IMR-90 (cell line): ENCODE data around the gene OR52W1. TPM values are rescaled to one million over a fixed set of nuclear protein-coding genes. Genes with fewer than 3 reads are reported as not detected.

Source experiments
- ATAC-seq: fragments of 200-7000 bp; cut with Tn5 transposase; 2 replicates; pipeline ENCODE4 v1.9.1; 2020; ENCODE audit warnings: low read depth, mild to moderate bottlenecking, moderate library complexity
- BruUV-seq: library from RNA; stranded (reverse); fragments of 400-500 nt; replicated peaks from 2 replicates; lab custom pipeline; 2021; lab: Mats Ljungman, UMichigan
- CTCF ChIA-PET: fragments of 300-600 bp; formaldehyde crosslinking; extraction: SDS; loops from one replicate; lab custom pipeline; 2021; ENCODE audit warnings: antibody characterized with exemption; lab: Yijun Ruan, JAX
- POLR2A ChIA-PET: fragments of 300-600 bp; sonication (Branson Sonifier 250); formaldehyde crosslinking; loops from one replicate; lab custom pipeline; 2022; ENCODE audit warnings: antibody characterized with exemption; ENCODE audit not compliant: unreplicated experiment; lab: Charles Lee
- DNase-seq: peaks from one replicate; pipeline ENCODE4 v3.0.0; 2013
- H2AFZ ChIP-seq: replicated peaks from 2 replicates; pipeline ENCODE3; 2013; ENCODE audit warnings: low read length, mild to moderate bottlenecking; ENCODE audit not compliant: poor library complexity
- H2AK5ac ChIP-seq: 2 replicates; pipeline ENCODE4 v1.6.1; 2013; ENCODE audit warnings: low read depth, low read length, inconsistent platforms
- H2AK9ac ChIP-seq: replicated peaks from 2 replicates; pipeline ENCODE3; 2013; ENCODE audit warnings: mild to moderate bottlenecking, low read depth, low read length, moderate library complexity; ENCODE audit not compliant: poor library complexity
- H2BK120ac ChIP-seq: 2 replicates; pipeline ENCODE4 v1.6.1; 2013; ENCODE audit warnings: low read depth, low read length, inconsistent platforms
- H2BK15ac ChIP-seq: 3 replicates; pipeline ENCODE4 v1.6.1; 2013; ENCODE audit warnings: low read depth, low read length, inconsistent platforms
- H2BK20ac ChIP-seq: 2 replicates; pipeline ENCODE4 v1.6.1; 2013; ENCODE audit warnings: low read depth, mild to moderate bottlenecking, inconsistent platforms, low read length, moderate library complexity
- H2BK5ac ChIP-seq: 2 replicates; pipeline ENCODE4 v1.6.1; 2013; ENCODE audit warnings: mild to moderate bottlenecking, low read depth, low read length, inconsistent platforms; ENCODE audit not compliant: poor library complexity, severe bottlenecking
- H3K14ac ChIP-seq: replicated peaks from 2 replicates; pipeline ENCODE4 v1.6.1; 2013; ENCODE audit warnings: low read depth, low read length, inconsistent platforms
- H3K18ac ChIP-seq: 2 replicates; pipeline ENCODE4 v1.6.1; 2013; ENCODE audit warnings: low read depth, low read length, control low read depth
- H3K23ac ChIP-seq: 2 replicates; pipeline ENCODE4 v1.6.1; 2013; ENCODE audit warnings: low read depth, low read length, inconsistent platforms
- H3K27ac ChIP-seq: 2 replicates; pipeline ENCODE4 v1.5.1; 2013; ENCODE audit warnings: mild to moderate bottlenecking, control low read depth, low read length; ENCODE audit not compliant: insufficient read depth
- H3K27me3 ChIP-seq: 2 replicates; pipeline ENCODE4 v1.6.1; 2013; ENCODE audit warnings: low read length; ENCODE audit not compliant: control insufficient read depth, insufficient read depth
- H3K36me3 ChIP-seq: 2 replicates; pipeline ENCODE4 v1.6.1; 2013; ENCODE audit warnings: low read length, mixed read lengths; ENCODE audit not compliant: control insufficient read depth, insufficient read depth
- H3K4ac ChIP-seq: 2 replicates; pipeline ENCODE4 v1.6.1; 2013; ENCODE audit warnings: low read depth, low read length, inconsistent platforms
- H3K4me1 ChIP-seq: 2 replicates; pipeline ENCODE4 v1.6.1; 2013; ENCODE audit warnings: low read length, mixed read lengths; ENCODE audit not compliant: control insufficient read depth, insufficient read depth
- H3K4me2 ChIP-seq: 2 replicates; pipeline ENCODE4 v1.6.1; 2013; ENCODE audit warnings: low read depth, mild to moderate bottlenecking, control low read depth, low read length, moderate library complexity
- H3K4me3 ChIP-seq: 2 replicates; pipeline ENCODE4 v1.5.1; 2013; ENCODE audit warnings: low read depth, mild to moderate bottlenecking, control low read depth, low read length, moderate library complexity; ENCODE audit not compliant: insufficient read depth
- H3K56ac ChIP-seq: 2 replicates; pipeline ENCODE4 v1.6.1; 2013; ENCODE audit warnings: low read length, inconsistent platforms; ENCODE audit not compliant: insufficient read depth; ENCODE audit errors: extremely low read depth
- H3K79me1 ChIP-seq, 2 experiments: 2 replicates each; pipeline ENCODE4 v1.6.1; 2013; ENCODE audit warnings: low read length in 2 of 2, inconsistent platforms in 1 of 2, low read depth in 1 of 2
- H3K9ac ChIP-seq: 2 replicates; pipeline ENCODE4 v1.6.1; 2013; ENCODE audit warnings: low read depth, low read length, control low read depth
- H3K9me1 ChIP-seq: 2 replicates; pipeline ENCODE4 v1.6.1; 2013; ENCODE audit warnings: low read length, inconsistent platforms; ENCODE audit not compliant: insufficient read depth
- H3K9me3 ChIP-seq: 2 replicates; pipeline ENCODE4 v1.6.1; 2013; ENCODE audit warnings: low read length; ENCODE audit not compliant: control insufficient read depth, insufficient read depth
- H4K20me1 ChIP-seq: 2 replicates; pipeline ENCODE4 v1.6.1; 2013; ENCODE audit warnings: low read length, inconsistent platforms; ENCODE audit not compliant: insufficient read depth
- H4K5ac ChIP-seq: 2 replicates; pipeline ENCODE4 v1.6.1; 2013; ENCODE audit warnings: mild to moderate bottlenecking, low read depth, low read length, control low read depth
- H4K8ac ChIP-seq, 2 experiments: 2 replicates each; pipeline ENCODE4 v1.6.1; 2013; ENCODE audit warnings: low read depth in 2 of 2, low read length in 2 of 2, control low read depth in 1 of 2, inconsistent platforms in 1 of 2
- H4K91ac ChIP-seq: 2 replicates; pipeline ENCODE4 v1.6.1; 2013; ENCODE audit warnings: low read depth, low read length, inconsistent platforms; ENCODE audit not compliant: insufficient read depth
- BHLHE40 ChIP-seq: fragments of 150-350 bp; IDR thresholded peaks from 2 replicates; pipeline ENCODE4 v1.6.1; 2016; ENCODE audit warnings: mild to moderate bottlenecking, low read depth, low read length
- FOS ChIP-seq: fragments of 150-350 bp; IDR thresholded peaks from 2 replicates; pipeline ENCODE4 v1.6.1; 2016; ENCODE audit warnings: low read depth, low read length
- MAFK ChIP-seq: IDR thresholded peaks from 2 replicates; pipeline ENCODE4 v1.6.1; 2012; ENCODE audit warnings: low read depth, low read length, improper control_type of control experiment
- MAZ ChIP-seq: IDR thresholded peaks from 2 replicates; pipeline ENCODE4 v1.6.1; 2012; ENCODE audit warnings: low read depth, mild to moderate bottlenecking, low read length, improper control_type of control experiment, moderate library complexity, borderline replicate concordance
- POLR2A ChIP-seq: IDR thresholded peaks from 2 replicates; pipeline ENCODE4 v1.6.1; 2012; ENCODE audit warnings: mild to moderate bottlenecking, low read depth, low read length
- RAD21 ChIP-seq: IDR thresholded peaks from 2 replicates; pipeline ENCODE4 v1.6.1; 2012; ENCODE audit warnings: low read length, improper control_type of control experiment
- WGBS, 2 experiments: methylation state at CpG; one replicate each; pipeline versions ENCODE4 v1.1.5 to v1.1.7; 2013; ENCODE audit warnings: missing lambda C conversion rate in 2 of 2; ENCODE audit not compliant: insufficient read length in 1 of 2; ENCODE audit errors: extremely low coverage in 2 of 2; 5-methylcytosine and 5-hydroxymethylcytosine counted together
- dilution Hi-C: fragments of 300-500 bp; cut with HindIII; formaldehyde crosslinking; loops from one replicate; pipeline ENCODE4 v1.14.3; 2018; ENCODE audit warnings: low sequenced_read_pairs; ENCODE audit not compliant: unreplicated experiment
- in situ Hi-C: fragments of 300-500 bp; cut with MboI; formaldehyde crosslinking; loops from 3 replicates; pipeline ENCODE4 v1.14.3; 2019; ENCODE audit warnings: low sequenced_read_pairs, inconsistent platforms, mixed read lengths
- intact Hi-C: fragments of 100-400 bp; cut with micrococcal nuclease; formaldehyde crosslinking; loops from 2 replicates; pipeline ENCODE4 v1.10.0; 2022
- polyA plus RNA-seq, 3 experiments: library from polyadenylated mRNA; depleted of rRNA; stranded (reverse); fragments of >200 nt; gene quantifications; 2 replicates each; pipeline ENCODE4 v1.2.3, GENCODE V29; 2012; ENCODE audit warnings: low replicate concordance in 1 of 3
- total RNA-seq: library from RNA; depleted of rRNA; stranded (reverse); fragments of >200 nt; gene quantifications from 2 replicates; pipeline ENCODE4 v1.2.3, GENCODE V29; 2012
- TF ChIP-seq, protein P1 (sequence below): fragments of 150-350 bp; IDR thresholded peaks from 2 replicates; pipeline ENCODE4 v1.6.1; 2017; ENCODE audit warnings: mild to moderate bottlenecking, antibody characterized with exemption, low read length, low read depth
- TF ChIP-seq, protein P2 (sequence below): conservative IDR thresholded peaks from 2 replicates; pipeline ENCODE4 v1.5.1; 2012; ENCODE audit warnings: mild to moderate bottlenecking, low read depth, low read length, improper control_type of control experiment

Gene OR52W1
- total and polyA plus RNA-seq, 2 of the 4 experiments (the other 2 are of a cell fraction), result not detected

DNA sequence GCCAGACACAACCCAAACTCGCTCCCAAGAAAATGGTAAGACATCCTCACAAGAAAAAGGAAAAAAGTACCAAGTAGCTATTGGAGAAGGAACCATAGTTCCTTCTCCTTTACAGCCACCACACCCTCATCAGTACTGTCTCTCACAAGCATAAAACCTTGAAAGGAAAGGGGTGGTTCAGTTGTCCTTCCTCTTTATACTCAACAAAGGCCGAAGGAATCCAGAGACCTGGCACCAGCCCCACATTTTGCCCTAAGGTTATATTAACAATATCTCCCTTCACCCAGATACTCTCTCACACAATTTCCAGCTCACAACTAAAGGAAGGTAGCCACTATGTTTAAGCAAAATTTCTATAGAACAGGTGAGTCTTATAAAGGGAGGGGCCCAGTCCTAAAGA lies 26.9 kb downstream of the OR52W1 start:
- Histone ChIP-seq H3K36me3 (peaks cover 21% of the 10 kb centered on the region), H2AK5ac (no peak overlapping the region), H3K4me2 (no peak overlapping the region), H3K27me3 (no peaks in the 10 kb centered on the region), H3K4me3 (no peak overlapping the region), H4K20me1 (no peaks in the 10 kb centered on the region), H3K56ac (no peak overlapping the region), H2BK5ac (no peak overlapping the region), H3K4me1 (0 out of 2 replicates have a peak, but pooled peaks cover 1% of the 10 kb centered on the region), H2AK9ac (no peak overlapping the region), H3K4ac (no peak overlapping the region), H3K18ac (no peak overlapping the region), H4K5ac (no peak overlapping the region), H3K9me1 (no peaks in the 10 kb centered on the region; the same call in 1 of the 2 replicates), H3K9me3 (no peaks in the 10 kb centered on the region), H2BK120ac (no peak overlapping the region), H3K23ac (no peak overlapping the region), H2BK20ac (no peak overlapping the region), H2AFZ (no peak overlapping the region), H3K9ac (no peak overlapping the region), H2BK15ac (no peak overlapping the region), H4K8ac (no peak overlapping the region), H3K27ac (no peak overlapping the region), H4K91ac (no peak overlapping the region), H3K14ac (no peak overlapping the region), H3K79me1 (peaks cover 34 to 37% of the 10 kb centered on the region in 2 experiments)
- dilution Hi-C loops (no loop called here), intact Hi-C loops (no loop called here), in situ Hi-C loops (no loop called here)
- ATAC-seq, result no peak
- ChIA-PET POLR2A (no interaction called here), CTCF (no interaction called here)
- DNase-seq, result no peak
- BruUV-seq, result no TSS peak
- WGBS, 2 experiments, result no CpG with 5 or more reads among the region's 2 CpGs
- TF ChIP-seq, protein P1, sequence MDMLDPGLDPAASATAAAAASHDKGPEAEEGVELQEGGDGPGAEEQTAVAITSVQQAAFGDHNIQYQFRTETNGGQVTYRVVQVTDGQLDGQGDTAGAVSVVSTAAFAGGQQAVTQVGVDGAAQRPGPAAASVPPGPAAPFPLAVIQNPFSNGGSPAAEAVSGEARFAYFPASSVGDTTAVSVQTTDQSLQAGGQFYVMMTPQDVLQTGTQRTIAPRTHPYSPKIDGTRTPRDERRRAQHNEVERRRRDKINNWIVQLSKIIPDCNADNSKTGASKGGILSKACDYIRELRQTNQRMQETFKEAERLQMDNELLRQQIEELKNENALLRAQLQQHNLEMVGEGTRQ, result no peak
- TF ChIP-seq MAZ, result no peak
- TF ChIP-seq, protein P2, sequence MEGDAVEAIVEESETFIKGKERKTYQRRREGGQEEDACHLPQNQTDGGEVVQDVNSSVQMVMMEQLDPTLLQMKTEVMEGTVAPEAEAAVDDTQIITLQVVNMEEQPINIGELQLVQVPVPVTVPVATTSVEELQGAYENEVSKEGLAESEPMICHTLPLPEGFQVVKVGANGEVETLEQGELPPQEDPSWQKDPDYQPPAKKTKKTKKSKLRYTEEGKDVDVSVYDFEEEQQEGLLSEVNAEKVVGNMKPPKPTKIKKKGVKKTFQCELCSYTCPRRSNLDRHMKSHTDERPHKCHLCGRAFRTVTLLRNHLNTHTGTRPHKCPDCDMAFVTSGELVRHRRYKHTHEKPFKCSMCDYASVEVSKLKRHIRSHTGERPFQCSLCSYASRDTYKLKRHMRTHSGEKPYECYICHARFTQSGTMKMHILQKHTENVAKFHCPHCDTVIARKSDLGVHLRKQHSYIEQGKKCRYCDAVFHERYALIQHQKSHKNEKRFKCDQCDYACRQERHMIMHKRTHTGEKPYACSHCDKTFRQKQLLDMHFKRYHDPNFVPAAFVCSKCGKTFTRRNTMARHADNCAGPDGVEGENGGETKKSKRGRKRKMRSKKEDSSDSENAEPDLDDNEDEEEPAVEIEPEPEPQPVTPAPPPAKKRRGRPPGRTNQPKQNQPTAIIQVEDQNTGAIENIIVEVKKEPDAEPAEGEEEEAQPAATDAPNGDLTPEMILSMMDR, result no peak
- no peak for TF ChIP-seq POLR2A
- TF ChIP-seq FOS, result no peak
- no peak for TF ChIP-seq MAFK
- TF ChIP-seq BHLHE40, result no peak
- TF ChIP-seq RAD21, result no peak
